Head of caudate nucleus (tissue), 42 donors: ENCODE measurements around the gene TIGD6.
A peak's percentile ranks its signal among the peaks of the same experiment; 100 is the strongest.
"Not testable (repeated sequence)": the region's sequence is repeated elsewhere in the genome, so short reads cannot be mapped to it uniquely, and the experiment has no call there.

ENCODE experiments used
- DNase-seq, 42 donors: peaks; one replicate each; pipeline versions ENCODE4 v3.0.0 to v3.0.0-alpha.2; 2020 to 2021; ENCODE audit warnings: mixed read lengths in 7 of 42
- intact Hi-C: fragments of 100-400 bp; cut with DNase I; formaldehyde crosslinking; loops from one replicate; pipeline ENCODE4 v1.15.0; 2022

Gene TIGD6

DNA sequence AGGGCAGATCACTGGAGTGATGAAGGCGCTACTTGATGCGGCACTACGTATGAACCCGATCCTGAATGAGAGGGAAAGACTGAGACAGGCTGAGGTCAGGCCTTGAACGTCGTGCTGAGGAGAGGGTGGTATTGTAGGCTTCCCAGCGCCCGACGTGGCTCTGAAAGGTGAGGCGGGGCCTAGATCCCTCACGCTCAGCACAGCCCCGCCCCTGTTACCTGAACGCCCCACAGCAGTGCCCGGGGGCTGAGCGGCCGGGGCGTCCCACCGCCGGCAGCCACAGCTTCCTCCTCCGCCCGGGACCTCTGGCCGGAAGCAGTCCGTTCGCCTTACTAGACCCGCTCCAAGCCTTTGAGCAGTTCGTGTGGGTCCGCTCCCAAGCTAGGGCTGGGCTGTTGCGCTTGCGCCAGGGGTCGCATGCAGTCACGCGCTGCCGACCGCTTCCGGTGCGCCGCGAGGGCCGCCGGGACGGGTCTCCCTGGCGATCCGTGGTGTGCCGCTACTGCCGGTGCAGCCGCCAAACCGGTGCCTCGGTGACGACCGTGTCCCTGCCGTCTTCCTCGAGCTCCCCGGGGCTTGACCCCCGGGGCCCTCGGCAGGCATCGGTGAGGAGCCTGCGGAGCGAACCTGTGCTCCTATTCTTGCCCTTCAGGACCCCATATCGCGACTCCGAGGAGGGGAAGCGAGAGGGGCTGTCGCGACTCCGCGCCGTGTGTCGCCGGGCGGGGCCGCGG, at the start of gene TIGD6, which contains the start of gene HMGXB3:
TIGD6 (minus strand) TSS at position 399 of the 734 bp plus-strand sequence. CDS start 4,306 bp downstream, outside the sequence.
HMGXB3 (plus strand) TSS at position 484 of the 734 bp plus-strand sequence. CDS start 4,114 bp downstream, outside the sequence.
- intact Hi-C loops = loop anchor here (5.0 kb wide), 1 partner anchor 352 kb away; no protein-coding TSS in a partner anchor
- peak; percentile 80 to 96 (median 92) for DNase-seq

DNA sequence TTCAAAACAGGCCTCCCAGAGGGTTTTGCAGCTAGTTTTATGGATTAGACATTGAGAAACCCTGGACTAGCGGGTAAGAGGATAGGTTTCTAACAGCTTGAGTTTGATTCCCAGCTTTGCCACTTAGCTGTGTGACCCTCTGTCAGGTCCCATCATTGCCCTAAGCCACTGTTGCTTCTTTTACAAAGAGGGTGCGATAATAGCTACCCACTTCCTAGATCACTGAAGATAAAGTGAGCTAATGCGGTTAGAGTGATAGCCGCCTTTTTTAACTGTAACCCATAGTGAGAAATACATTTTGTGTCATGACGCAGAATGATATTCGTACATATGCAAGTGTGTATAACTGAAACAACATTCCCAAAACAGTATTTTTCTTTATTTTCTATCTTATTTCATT, 45.6 kb upstream of the TIGD6 start:
- DNase-seq = no peak
- intact Hi-C loops = no loop called here

DNA sequence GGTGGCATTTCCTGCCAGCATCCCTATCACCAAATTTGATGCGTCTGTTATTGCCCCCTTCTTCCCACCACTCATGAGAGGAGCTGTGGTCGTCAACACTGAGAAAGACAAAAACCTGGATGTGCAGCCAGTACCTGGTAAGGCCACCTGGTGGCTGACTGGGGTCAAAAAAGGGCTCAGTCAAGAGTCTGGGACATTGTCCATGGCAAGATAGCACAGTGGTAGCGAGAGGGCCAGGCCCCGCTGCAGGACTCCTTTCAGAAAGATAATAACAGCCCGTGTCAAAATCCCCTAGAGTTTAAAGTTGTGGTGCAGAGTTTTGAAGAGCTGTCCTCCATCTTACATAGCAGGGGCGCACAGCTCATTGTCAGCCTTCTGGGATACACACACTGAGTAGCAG, 45.1 kb upstream of the TIGD6 start:
- intact Hi-C loops = no loop called here
- DNase-seq = no peak

DNA sequence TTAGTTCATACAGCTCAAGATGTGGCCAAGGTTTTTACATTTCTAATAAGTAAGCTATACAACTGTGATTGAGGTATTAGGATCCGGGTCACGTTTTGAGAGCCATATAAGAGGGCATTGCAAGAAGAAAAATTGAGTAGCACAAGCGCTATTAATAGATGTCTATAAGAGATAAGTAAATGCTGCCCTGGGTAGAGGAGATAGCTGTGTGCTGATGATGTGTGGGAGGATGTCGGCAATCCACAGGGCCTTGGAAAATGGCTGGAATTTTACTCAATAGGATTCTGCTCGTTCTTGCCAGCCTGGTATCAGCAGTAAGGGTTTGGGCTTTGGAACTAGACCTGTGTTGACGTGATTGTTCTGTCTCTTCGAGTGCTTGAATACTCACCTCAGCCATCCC, 44.3 kb upstream of the TIGD6 start:
- intact Hi-C loops = no loop called here
- DNase-seq = no peak

DNA sequence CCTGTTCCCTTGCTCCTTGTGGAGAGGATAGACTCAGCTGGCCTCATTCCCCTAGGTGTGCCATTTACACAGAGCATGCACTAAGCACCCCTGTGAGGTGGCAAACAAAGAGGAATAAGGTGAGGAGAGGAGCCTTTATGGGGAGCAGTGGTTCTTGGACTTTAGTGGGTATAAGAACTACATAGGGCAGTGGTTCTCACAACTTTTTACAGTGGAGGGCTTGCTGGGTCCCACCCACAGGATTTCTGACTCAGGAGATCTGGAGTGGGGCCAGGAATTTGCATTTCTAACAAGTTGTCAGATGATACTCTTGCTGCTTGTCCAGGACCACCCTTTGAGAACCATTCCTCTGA, 43.9 kb upstream of the TIGD6 start:
- no peak for DNase-seq
- intact Hi-C loops = no loop called here

DNA sequence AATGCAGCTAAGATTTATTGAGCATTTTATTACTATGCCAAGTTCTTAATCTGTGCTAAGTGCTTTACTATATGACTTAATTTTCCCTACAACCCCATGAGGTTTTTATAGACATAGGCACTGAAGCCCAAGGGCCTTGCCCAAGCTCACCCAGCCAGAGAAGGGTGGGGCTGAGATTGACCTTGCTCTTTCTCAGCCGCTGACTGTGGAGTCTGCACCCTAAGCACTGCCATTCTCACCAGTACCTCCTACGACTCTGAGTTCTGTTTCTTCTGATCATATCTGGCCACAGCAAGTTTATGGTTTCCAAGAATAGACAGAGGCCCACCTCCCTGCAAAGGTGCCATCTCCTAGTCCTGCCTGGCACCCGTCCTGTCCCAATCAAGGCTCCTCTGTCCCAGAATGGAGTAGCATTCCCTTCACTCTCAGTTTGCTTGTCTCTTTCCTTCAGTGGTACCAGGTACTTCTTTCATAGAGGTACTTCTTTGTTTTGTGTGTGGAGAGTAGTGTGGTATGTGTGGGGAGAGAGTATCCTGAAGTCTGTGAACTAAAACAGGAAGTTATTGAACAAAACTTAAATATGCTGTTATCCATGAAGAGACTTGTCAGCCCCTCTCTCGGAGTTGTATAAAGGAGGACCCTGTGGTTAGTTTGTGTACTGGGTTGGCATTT, 43.3 kb upstream of the TIGD6 start:
- intact Hi-C loops = no loop called here
- DNase-seq = no peak

DNA sequence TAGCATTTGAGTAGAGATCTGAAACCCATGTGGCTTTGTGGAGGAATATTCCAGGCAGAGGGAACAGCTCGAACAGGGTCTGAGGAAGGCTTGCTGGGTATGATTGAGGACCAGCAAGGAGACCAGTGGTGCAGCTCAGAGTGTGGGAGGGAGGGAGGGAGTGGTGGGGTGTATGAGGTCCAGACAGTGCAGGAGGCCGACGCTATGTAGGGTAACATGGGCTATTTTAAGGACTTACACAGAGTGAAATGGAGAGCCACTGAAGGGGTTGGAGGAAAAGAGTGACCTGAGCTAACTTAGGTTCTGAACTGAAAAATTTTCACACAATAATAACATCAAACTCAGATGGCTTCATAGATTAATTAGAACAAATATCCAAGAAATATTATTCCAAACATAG, 42.0 kb upstream of the TIGD6 start:
- DNase-seq = no peak
- intact Hi-C loops = no loop called here

DNA sequence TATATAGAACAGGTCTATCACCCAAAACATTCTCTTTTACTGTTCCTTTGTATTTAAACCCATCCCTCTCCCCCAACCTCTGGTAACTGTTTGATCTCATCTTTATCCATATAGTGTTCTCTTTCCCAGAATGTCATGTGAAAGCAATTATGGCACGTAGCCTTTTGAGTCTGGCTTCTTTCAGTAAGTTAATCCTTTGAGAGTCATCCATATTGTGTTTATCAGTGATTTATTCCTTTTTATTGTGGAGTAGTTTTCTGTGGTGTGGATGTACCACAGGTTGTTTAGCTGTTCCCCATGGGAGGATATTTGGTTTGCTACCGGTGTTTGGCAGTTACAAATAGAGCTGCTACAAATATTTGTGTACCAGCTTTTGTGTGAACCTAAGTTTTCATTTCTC, 38.1 kb upstream of the TIGD6 start:
- DNase-seq = no peak
- intact Hi-C loops = no loop called here

DNA sequence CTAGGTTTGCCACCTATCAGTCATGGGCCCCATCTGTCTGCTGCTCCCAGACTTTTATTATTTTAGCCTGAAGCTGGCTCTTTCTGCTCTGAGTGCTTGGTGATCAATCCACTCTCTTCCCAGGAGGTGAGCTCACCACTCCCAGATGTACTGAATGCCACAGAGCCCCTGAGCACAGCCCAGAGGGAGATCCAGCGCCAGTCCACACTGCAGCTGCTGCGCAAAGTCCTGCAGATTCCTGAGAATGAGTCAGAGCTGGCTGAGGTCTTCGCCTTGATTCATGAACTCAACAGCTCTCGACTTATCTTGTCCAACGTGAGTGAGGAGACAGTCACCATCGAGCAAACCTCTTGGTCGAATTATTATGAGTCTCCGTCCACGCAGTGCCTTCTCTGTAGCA, 36.1 kb upstream of the TIGD6 start:
- DNase-seq = no peak
- intact Hi-C loops = no loop called here

DNA sequence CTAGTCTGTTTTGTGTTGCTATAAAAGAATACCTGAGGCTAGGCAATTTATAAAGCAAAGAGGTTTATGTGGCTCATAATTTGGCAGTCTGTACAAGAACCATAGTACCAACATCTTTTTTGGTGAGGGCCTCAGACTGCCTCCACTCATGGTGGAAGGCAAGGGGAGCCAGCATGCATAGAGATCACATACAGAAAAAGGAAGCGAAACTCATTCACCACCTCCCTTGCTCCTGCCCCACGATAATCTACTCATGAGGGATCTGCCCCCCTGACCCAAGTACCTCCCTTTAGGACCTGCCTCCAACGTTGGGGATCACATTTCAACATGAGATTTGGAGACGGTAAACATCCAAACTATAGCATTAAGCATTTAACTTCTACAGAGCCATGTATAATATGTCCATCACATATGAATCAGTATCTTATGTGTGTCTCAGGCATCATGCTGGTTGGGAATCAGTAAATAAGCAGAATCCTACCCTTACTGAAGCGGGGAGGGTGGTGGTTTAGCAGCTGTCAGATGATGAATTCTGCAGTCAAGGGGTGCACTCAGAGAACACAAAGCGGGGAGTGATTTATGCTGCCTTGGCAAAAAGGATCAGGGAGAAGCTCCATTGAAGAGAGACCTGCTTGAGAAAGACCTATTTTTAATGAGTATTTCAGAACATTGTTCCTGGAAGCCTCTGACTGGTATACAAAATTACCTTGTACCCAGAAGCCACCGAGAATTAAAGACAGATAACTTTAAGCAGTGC, 34.9 kb upstream of the TIGD6 start:
- DNase-seq = no peak

DNA sequence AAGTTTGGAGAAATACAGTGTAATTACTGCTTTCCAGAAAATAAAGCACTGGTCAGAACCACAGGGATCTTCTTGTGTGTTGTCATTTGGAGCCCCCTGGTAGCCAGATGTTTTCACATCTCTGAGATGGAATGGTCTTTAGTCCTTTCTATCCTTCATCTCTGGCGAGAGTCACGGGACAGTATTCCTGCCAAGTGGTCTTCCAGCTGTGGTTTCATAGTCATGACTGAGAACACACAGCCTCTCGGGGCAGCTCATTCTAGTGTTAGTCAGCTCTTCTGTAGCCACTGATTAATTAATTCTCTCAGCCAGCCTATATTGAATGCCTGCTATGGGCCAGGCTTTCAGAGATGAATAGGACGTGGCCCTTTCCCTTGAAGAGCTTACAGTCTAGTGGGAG, 34.2 kb upstream of the TIGD6 start:
- no peak for DNase-seq
- intact Hi-C loops = no loop called here

More for the DNA sequence above, 34.9 kb upstream of the TIGD6 start:
- intact Hi-C loops = no loop called here

DNA sequence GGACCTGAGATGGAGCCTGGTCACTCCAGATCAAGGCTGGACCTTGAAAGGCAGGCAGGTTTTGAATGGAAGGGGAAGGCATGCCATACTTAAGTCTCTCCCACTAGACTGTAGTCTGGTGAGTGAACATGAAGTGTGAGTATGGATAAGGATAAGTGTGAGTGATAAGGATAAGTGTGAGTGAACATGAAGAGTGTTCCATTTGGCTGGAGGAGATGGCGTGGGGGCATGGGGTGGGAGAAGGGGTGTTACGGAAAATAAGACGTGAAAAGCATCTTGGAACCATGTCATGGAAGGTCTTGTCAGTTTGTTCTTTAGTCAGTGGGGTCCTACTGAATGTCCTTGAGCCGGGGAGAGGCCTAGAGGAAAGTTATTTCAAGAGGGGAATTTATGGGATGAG, 32.9 kb upstream of the TIGD6 start:
- DNase-seq = no peak
- intact Hi-C loops = no loop called here

DNA sequence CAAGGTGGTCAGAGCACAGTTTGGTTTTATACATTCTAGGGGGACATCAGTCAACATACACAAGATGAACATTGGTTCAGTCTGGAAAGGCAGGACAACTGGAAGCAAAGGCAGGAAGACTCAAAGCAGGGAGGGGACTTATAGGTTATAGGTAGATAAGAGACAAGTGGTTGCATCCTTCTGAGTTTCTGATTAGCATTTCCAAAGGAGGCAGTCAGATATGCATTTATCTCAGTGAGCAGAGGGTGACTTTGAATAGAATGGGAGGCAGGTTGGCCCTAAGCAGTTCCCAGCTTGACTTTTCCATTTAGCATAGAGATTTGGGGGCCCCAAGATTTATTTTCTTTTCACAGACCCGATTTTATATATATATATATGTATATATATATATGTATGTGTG, 27.6 kb upstream of the TIGD6 start:
- DNase-seq, intact Hi-C loops: not testable (repeated sequence)

DNA sequence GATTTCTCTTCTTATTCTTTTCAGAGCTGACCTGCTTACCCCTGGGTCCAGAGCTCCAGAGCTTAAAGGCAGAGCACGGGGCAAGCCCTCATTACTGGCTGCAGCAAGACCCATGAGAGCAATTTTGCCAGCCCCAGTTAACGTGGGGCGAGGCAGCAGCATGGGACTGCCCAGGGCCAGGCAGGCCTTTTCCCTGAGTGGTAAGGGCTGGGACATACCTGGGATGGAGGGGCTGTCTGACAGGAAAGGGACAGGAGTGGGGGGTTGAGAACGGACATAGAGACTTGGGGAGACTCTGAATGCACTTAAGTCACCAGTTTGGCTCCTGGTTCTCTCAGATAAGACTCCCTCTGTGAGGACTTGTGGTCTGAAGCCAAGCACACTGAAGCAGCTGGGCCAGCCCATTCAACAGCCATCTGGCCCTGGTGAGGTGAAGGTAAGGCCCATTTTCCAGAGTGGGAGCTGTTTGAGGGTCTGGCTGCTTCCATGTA, 26.3 kb upstream of the TIGD6 start:
- intact Hi-C loops = no loop called here
- DNase-seq = no peak

DNA sequence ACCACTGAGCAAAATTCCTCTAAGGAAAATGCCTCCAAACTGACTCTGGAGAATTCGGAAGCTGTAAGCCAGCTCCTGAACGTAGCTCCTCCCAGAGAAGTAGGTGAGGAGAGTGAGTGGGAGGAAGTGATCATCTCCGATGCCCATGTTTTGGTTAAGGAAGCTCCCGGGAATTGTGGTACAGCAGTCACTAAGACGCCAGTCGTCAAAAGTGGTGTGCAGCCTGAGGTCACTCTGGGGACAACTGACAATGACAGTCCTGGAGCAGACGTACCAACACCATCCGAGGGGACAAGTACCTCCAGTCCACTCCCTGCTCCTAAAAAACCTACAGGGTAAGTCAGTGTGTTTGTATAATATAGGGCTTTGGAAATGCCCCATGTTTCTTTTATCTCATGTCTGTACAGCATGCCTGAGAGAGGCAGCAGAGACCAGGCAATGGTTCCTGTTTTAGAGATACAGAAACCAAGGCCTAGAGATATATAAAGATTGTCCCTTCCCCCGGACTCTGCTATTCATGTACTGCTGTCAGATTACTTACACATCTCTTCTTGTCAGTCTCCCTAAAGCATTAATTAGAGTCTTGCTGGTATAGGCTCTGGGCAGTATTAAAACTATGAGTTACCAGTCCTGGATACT, 24.0 kb upstream of the TIGD6 start:
- DNase-seq = peak in 16 of 42 donors; percentile 8 to 75 (median 30)
- intact Hi-C loops = no loop called here

DNA sequence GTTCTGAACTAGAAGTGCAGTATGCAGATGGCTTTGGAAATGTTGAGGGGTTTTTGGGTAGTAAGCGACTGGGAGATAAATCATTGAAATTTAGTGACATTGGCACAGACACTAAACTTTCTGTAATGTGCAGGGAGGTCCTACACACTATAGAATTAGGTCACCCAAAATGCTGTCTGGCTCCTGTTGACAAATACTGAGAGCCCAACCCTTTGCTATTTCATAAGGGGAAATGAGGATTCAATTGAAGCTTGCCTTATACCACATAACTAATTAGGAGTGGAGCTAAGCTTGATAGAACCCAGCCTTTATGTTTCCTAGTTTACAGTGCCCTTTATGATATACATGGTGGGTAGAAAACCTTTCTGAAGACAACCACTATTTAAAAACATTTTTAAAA, 22.7 kb upstream of the TIGD6 start:
- intact Hi-C loops = no loop called here
- no peak for DNase-seq

DNA sequence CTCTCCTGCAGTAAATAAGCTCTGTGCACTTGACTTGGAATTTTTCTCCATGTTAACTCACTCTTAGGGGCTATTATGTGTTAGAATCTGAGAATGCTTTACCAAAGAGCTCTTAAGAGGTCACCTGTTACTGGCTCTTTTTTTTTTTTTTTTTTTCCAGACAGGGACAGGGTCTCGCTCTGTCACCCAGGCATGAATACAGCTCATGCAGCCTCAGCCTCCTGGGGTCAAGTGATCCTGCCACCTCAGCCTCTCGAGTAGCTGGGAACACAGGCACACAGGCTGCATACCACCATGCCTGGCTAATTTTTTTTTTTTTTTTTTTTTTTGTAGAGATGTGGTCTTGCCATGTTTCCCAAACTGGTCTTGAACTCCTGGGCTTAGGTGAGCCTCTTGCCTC, 22.2 kb upstream of the TIGD6 start:
- DNase-seq = no peak
- intact Hi-C loops = no loop called here

DNA sequence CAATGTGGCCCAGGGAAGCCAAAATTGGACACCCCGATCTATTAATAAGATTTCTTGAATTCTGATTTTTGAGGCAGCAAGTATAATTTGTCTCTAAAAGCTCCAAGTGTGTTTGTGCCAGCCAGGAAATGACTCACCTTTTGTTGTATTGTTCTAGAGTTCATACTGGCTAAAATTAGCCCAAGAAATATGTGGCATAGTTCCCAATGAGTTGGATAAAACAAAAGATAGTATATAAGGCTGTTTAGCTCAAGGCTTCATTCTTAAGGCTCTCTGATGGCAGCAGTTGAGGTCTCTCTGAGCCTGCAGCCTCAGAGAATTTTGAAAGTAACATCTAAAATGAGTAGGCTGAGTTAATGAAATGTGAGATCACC, 21.7 kb upstream of the TIGD6 start:
- intact Hi-C loops = no loop called here
- DNase-seq = peak in 2 of 42 donors; percentile 10 to 22

DNA sequence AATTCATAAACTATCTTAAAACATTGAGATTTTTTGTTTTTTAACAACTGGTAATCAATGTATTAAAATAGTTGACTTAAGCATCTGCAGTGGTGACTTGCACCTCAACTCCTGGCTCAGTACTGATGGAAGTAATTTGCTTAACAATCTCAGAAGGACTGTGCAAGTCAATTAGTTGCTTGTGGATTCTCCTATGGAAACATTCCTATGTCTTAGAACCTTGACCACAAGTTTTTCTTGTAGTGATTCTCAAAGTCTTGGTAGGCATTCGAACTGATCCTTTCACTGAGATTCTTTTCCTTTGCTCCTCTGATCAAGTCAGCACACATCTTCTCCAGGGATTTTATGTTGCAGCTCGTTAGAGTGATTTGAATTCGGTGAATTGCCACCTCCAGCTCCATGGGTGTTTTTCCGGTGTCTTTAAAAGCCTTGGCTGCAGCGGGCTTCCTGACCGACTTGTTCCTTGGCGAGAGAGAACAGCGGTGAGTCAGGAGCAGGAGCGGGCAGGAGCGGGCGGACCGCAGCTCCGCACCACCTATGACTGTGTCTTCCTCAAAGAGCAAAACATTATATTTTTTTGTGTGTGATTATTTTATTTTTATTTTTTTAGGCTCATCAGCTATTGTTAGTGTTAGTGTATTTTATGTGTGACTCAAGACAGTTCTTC, 21.2 kb upstream of the TIGD6 start:
- intact Hi-C loops = no loop called here

More for the DNA sequence above, 21.2 kb upstream of the TIGD6 start:
- DNase-seq = peak in 15 of 42 donors; percentile 9 to 75 (median 26)
